Thyroid gland (tissue), 4 donors: Measurements from ENCODE around the gene SEMA4D. TPM values are rescaled to one million over a fixed set of nuclear protein-coding genes. Genes with fewer than 3 reads are reported as not detected.

ENCODE experiments used
- DNase-seq, 2 donors: peaks; one replicate each; pipeline ENCODE4 v3.0.0-alpha.2; 2019
- H3K27ac ChIP-seq, 3 donors: fragments of 200-600 bp; sonication (generic); 1 replicate in 2 of 3; 2 replicates in 1 of 3; pipeline ENCODE4 v1.5.1; 2016 to 2019; ENCODE audit warnings: mild to moderate bottlenecking in 1 of 3, moderate library complexity in 1 of 3
- H3K27me3 ChIP-seq: fragments of 200-600 bp; sonication (generic); one replicate; pipeline ENCODE4 v1.5.1; 2019
- H3K36me3 ChIP-seq, 2 donors: fragments of 200-600 bp; sonication (generic); one replicate each; pipeline ENCODE4 v1.5.1; 2016 to 2019
- H3K4me1 ChIP-seq, 2 donors: fragments of 200-600 bp; sonication (generic); one replicate each; pipeline ENCODE4 v1.5.1; 2017 to 2019
- H3K4me3 ChIP-seq, 3 donors: fragments of 200-600 bp; sonication (generic); replicated peaks in 1 of 3; 1 replicate in 2 of 3; 2 replicates in 1 of 3; pipeline ENCODE4 v1.5.1; 2016; ENCODE audit warnings: mild to moderate bottlenecking in 1 of 3
- H3K9me3 ChIP-seq: fragments of 200-600 bp; sonication (generic); one replicate; pipeline ENCODE4 v1.5.1; 2017
- POLR2A ChIP-seq, 2 donors: fragments of 450-650 bp; IDR thresholded peaks; one replicate each; pipeline ENCODE4 v1.6.1; 2017; ENCODE audit warnings: antibody characterized with exemption in 2 of 2, mild to moderate bottlenecking in 2 of 2, moderate library complexity in 1 of 2
- WGBS, 2 donors: methylation state at CpG; one replicate each; pipeline ENCODE4 v1.1.5; 2017; 5-methylcytosine and 5-hydroxymethylcytosine counted together
- intact Hi-C: fragments of 100-400 bp; cut with DNase I; formaldehyde crosslinking; loops from one replicate; pipeline ENCODE4 v1.15.1; 2023
- total RNA-seq, 4 donors: library from RNA; depleted of rRNA; stranded (reverse); fragments of >200 nt; gene quantifications; one replicate each; pipeline ENCODE4 v1.2.3, GENCODE V29; 2016
- TF ChIP-seq, protein P1 (sequence below), 6 experiments: fragments of 200-600 bp in 3 of 6; fragments of 450-650 bp in 3 of 6; sonication (generic) in 3 of 6; IDR thresholded peaks; one replicate each; pipeline ENCODE4 v1.5.1; 2016 to 2019; ENCODE audit warnings: antibody characterized with exemption in 6 of 6, mild to moderate bottlenecking in 2 of 6, inconsistent platforms in 1 of 6, moderate library complexity in 1 of 6

Gene SEMA4D
- total RNA-seq, 4 donors from 2014 or later: 19.9 to 29.6 (median 28.9) TPM

DNA sequence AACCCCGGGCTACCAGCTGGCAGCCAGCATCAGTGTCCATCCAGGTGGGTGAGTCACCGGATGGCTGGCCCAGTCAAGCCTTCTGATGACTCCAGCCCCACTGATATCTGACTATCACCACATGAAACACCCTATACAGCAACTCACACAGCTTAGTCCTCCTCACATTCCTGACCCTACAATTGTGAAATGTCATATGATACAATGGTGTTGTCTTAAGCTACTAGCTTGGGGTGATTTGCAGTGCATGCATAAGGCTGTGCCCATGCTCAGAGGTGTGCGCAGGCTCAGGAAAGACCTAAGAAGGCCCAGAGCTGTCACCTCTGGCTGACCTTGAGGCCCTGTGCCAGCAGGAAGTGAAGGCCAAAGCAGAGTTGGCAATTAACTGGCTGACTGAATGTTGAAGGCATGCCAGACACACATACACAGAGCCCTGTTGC, 21.5 kb upstream of the SEMA4D start:
- TF ChIP-seq POLR2A (IDR thresholded peaks at IDR 0.05): no peak
- TF ChIP-seq, protein P1, sequence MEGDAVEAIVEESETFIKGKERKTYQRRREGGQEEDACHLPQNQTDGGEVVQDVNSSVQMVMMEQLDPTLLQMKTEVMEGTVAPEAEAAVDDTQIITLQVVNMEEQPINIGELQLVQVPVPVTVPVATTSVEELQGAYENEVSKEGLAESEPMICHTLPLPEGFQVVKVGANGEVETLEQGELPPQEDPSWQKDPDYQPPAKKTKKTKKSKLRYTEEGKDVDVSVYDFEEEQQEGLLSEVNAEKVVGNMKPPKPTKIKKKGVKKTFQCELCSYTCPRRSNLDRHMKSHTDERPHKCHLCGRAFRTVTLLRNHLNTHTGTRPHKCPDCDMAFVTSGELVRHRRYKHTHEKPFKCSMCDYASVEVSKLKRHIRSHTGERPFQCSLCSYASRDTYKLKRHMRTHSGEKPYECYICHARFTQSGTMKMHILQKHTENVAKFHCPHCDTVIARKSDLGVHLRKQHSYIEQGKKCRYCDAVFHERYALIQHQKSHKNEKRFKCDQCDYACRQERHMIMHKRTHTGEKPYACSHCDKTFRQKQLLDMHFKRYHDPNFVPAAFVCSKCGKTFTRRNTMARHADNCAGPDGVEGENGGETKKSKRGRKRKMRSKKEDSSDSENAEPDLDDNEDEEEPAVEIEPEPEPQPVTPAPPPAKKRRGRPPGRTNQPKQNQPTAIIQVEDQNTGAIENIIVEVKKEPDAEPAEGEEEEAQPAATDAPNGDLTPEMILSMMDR (IDR thresholded peaks at IDR 0.05): no peak
- WGBS, 2 donors: 86 to 91% methylated on average over 3 of the region's 3 CpGs
- Histone ChIP-seq H3K36me3 (no peaks in the 10 kb centered on the region), H3K27me3 (no peaks in the 10 kb centered on the region), H3K9me3 (no peaks in the 10 kb centered on the region), H3K4me3 (no peak overlapping the region), H3K27ac (no peak overlapping the region), H3K4me1 (peaks cover 4 to 9% of the 10 kb centered on the region in 2 donors)
- intact Hi-C loops: no loop called here
- DNase-seq: peak; percentile 62 to 72

DNA sequence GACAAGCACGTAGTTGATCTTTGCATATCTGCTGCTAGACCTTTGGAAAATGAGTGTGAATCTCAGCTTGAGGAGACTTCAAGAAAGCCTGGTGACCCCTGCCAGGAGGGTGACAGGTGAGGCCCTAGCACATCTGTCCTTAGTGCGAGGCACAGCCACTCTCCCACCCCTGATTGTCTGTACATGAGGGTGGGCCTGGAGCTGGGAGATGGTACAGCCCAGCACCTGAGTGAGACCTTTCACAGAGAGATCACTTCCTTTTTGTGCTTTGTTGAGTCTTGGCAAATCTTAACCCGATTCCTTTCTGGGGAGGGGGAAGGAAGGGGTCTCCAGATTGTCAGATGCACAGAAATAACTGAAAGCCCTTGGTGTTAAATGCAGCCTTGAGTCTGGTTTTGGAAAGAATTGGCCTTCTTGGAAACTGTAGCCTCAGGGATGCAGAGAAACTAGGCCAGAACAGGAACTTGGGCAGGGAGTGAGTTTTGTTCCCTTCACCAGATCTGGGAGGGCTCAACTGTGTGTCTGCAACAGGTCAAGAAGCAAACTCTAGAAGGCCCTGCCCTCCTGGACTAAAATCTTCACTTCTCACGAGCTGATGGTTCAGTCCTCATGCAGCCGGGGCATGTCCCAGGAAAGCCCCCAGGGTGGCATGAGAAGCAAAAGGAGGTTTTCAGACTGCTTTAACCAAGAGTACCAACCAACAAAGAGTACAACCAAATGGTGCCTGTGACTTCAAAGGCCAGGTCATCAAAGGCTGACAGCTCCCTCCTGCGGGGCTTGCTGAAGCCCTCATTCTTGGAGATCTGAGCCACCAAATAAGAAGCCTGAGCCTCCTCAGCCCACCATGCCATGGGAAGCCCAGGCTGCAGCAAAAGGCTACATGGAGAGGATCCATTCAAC, 20.8 kb upstream of the SEMA4D start:
- no peak for DNase-seq
- Histone ChIP-seq H3K4me1 (peaks cover 4 to 9% of the 10 kb centered on the region in 2 donors), H3K9me3 (no peaks in the 10 kb centered on the region), H3K36me3 (no peaks in the 10 kb centered on the region), H3K27me3 (no peaks in the 10 kb centered on the region), H3K27ac (no peak overlapping the region), H3K4me3 (no peak overlapping the region)
- intact Hi-C loops: no loop called here
- WGBS, 2 donors: 96% methylated on average over 4 to 5 of the region's 6 CpGs
- no peak for TF ChIP-seq POLR2A (IDR thresholded peaks at IDR 0.05)
- TF ChIP-seq, protein P1 (IDR thresholded peaks at IDR 0.05): no peak

DNA sequence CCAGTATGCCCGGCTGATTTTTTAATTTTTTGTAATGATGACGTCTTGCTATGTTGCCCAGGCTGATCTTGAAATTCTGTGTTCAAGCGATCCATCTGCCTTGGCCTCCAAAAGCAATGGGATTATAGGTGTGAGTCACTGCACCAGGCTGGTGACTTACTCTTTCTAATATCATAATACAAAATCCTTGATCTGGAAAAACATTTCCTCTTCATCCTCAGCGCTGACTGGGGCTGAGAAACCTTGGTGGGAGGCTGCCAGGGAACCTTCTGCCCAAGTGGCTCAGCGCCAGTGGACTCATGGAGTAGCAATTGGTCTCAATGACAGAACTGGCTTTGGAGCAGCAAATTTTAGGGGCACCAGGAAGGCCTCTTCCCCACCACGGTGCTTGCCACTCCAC, 17.5 kb upstream of the SEMA4D start:
- 85 to 90% methylated on average over 6 of the region's 6 CpGs for WGBS, 2 donors
- Histone ChIP-seq H3K4me1 (peaks cover 4 to 9% of the 10 kb centered on the region in 2 donors), H3K4me3 (no peak overlapping the region), H3K36me3 (no peaks in the 10 kb centered on the region), H3K27ac (no peak overlapping the region), H3K27me3 (no peaks in the 10 kb centered on the region), H3K9me3 (no peaks in the 10 kb centered on the region)
- DNase-seq: no peak
- intact Hi-C loops: no loop called here
- TF ChIP-seq, protein P1 (IDR thresholded peaks at IDR 0.05): no peak
- TF ChIP-seq POLR2A (IDR thresholded peaks at IDR 0.05): no peak

GRCh38 chr9:89514956-89515355, 17.0 kb upstream of the SEMA4D start:
- peaks cover 4 to 7% of the 10 kb centered on the region in 2 donors for H3K4me1 ChIP-seq
- intact Hi-C loops: no loop called here
- DNase-seq: no peak
- no peak for TF ChIP-seq POLR2A (IDR thresholded peaks at IDR 0.05)
- H3K27ac ChIP-seq: no peak overlapping the region
- 80 to 87% methylated on average over 6 of the region's 6 CpGs for WGBS, 2 donors
- no peaks in the 10 kb centered on the region for H3K36me3 ChIP-seq
- H3K4me3 ChIP-seq: no peak overlapping the region
- H3K9me3 ChIP-seq: no peaks in the 10 kb centered on the region
- H3K27me3 ChIP-seq: no peaks in the 10 kb centered on the region

GRCh38 chr9:89514337-89514736, 16.4 kb upstream of the SEMA4D start:
- 65 to 66% methylated on average over 5 of the region's 5 CpGs for WGBS, 2 donors
- Histone ChIP-seq H3K27ac (no peak overlapping the region), H3K9me3 (no peaks in the 10 kb centered on the region), H3K4me1 (peaks cover 2% of the 10 kb centered on the region in 2 donors), H3K4me3 (no peak overlapping the region), H3K36me3 (no peaks in the 10 kb centered on the region), H3K27me3 (no peaks in the 10 kb centered on the region)
- no peak for DNase-seq
- intact Hi-C loops: no loop called here
- TF ChIP-seq, protein P1 (IDR thresholded peaks at IDR 0.05): no peak
- TF ChIP-seq POLR2A (IDR thresholded peaks at IDR 0.05): no peak
